Heart right ventricle (tissue), 16 donors: ENCODE results near the gene COL18A1. TPM values are rescaled to one million over a fixed set of nuclear protein-coding genes. Genes with fewer than 3 reads are reported as not detected.

ENCODE experiments used
- ATAC-seq, 8 donors: fragments of 200-7000 bp; cut with Tn5 transposase; one replicate each; pipeline ENCODE4 v1.9.1; 2020; ENCODE audit warnings: mild to moderate bottlenecking in 8 of 8, moderate library complexity in 8 of 8, moderate number of reproducible peaks in 1 of 8
- DNase-seq, 2 donors: peaks; one replicate each; pipeline ENCODE4 v3.0.0-alpha.2; 2020
- H3K27ac ChIP-seq, 10 donors: fragments of 200-600 bp; sonication (generic) in 2 of 10; one replicate each; pipeline versions ENCODE4 v1.5.0 to v1.8.0; 2020 to 2022; ENCODE audit warnings: mild to moderate bottlenecking in 3 of 10
- H3K27me3 ChIP-seq, 7 donors: fragments of 200-600 bp; one replicate each; pipeline ENCODE4 v1.8.0; 2021 to 2022; ENCODE audit warnings: mild to moderate bottlenecking in 2 of 7
- H3K36me3 ChIP-seq, 9 donors: fragments of 200-600 bp; sonication (generic) in 1 of 9; one replicate each; pipeline versions ENCODE4 v1.5.0 to v1.8.0; 2020 to 2022; ENCODE audit warnings: mild to moderate bottlenecking in 2 of 9
- H3K4me1 ChIP-seq, 9 donors: fragments of 200-600 bp; sonication (generic) in 1 of 9; one replicate each; pipeline versions ENCODE4 v1.5.0 to v1.8.0; 2020 to 2022; ENCODE audit warnings: mild to moderate bottlenecking in 4 of 9
- H3K4me3 ChIP-seq, 10 donors: fragments of 200-600 bp; sonication (generic) in 2 of 10; one replicate each; pipeline versions ENCODE4 v1.5.0 to v1.8.0; 2020 to 2022; ENCODE audit warnings: mild to moderate bottlenecking in 7 of 10, moderate library complexity in 2 of 10
- H3K9me3 ChIP-seq, 11 donors: fragments of 200-600 bp in 10 of 11; sonication (generic) in 2 of 11; one replicate each; pipeline versions ENCODE4 v1.5.0 to v1.8.0; 2013 to 2022; ENCODE audit warnings: mild to moderate bottlenecking in 2 of 11, control low read depth in 1 of 11, moderate library complexity in 1 of 11
- CTCF ChIP-seq, 9 donors: fragments of 200-600 bp; sonication (generic) in 2 of 9; IDR thresholded peaks; one replicate each; pipeline versions ENCODE4 v1.5.0 to v1.8.0; 2021 to 2022; ENCODE audit warnings: antibody characterized with exemption in 9 of 9, mild to moderate bottlenecking in 5 of 9, moderate library complexity in 1 of 9
- WGBS, 2 donors: extraction: QIAGEN DNeasy Blood & Tissue Kit; methylation state at CpG; one replicate each; pipeline ENCODE4 v1.1.7; 2013; ENCODE audit warnings: inconsistent platforms in 1 of 2; 5-methylcytosine and 5-hydroxymethylcytosine counted together
- intact Hi-C, 10 donors: fragments of 100-400 bp; cut with DNase I; formaldehyde crosslinking; loops; one replicate each; pipeline versions ENCODE4 v1.11.1 to v1.14.2; 2022
- polyA plus RNA-seq, 2 donors: library from polyadenylated mRNA; stranded (reverse); fragments of 200-250 nt; gene quantifications; one replicate each; pipeline ENCODE4 v1.2.3, GENCODE V29; 2013
- total RNA-seq, 10 donors: library from RNA; stranded (reverse); fragmentation: NEBNext Ultra II Directional in 3 of 10; extraction: Animal tissue kit (Norgen Biotek cat#: 25700) in 3 of 10; gene quantifications; one replicate each; pipeline versions ENCODE4 v1.2.1 to v1.2.4, GENCODE V29; 2021 to 2023
- donor health status: Arrhythmogenic right ventricular cardiomyopathy.
- donor health status: ischemic (EF 13 %, LVEDD 7.1; RV severe dilation, severe dysfunction).
- donor health status: healthy with polysubstance abuse.
- donor health status: DM: no; HTN: yes; CAD: no.
- donor health status: DM: no; HTN: no; CAD: no.
- donor health status: ischemic (EF 25% LVEDD 6.9; RV normal size, moderate dysfunction).
- donor health status: ischemic (EF 25% LVEDD 5.7; RV mildly dilated, moderate dysfunction).
- donor health status: healthy.
- donor health status: DM: yes; HTN: yes; CAD: no.
- donor health status: Ischemic cardiomyopathy.
- donor health status: ischemic (EF 35%, LVEDD 5.7; RV mildly dilated, moderate dysfunction).
- donor health status: nonischemic (EF 11% LVEDD 7.7; RV severe dilation, severe dysfunction).
- donor health status: DM: yes; HTN: yes; CAD: no.
- donor health status: PGD.
- donor health status: ischemic (EF 29% LVEDD 5.4; RV normal size, mild dysfunction).
- donor health status: nonischemic (EF 23%, LVEDD 6.1; RV moderate dilation, normal function).

COL18A1 gene
- total and polyA plus RNA-seq, 12 donors = 33.7 to 87.1 (median 52.6) TPM

- Histone ChIP-seq H3K4me3 (no peak overlapping the region), H3K9me3 (no peaks in the 10 kb centered on the region), H3K36me3 (peaks cover 0 to 52% (median 13%) of the 10 kb centered on the region in 9 donors), H3K27me3 (no peaks in the 10 kb centered on the region), H3K4me1 (no peaks in the 10 kb centered on the region), H3K27ac (no peak overlapping the region)
- ATAC-seq (no peak), DNase-seq (peak in 1 of 2 donors; percentile 9)
- intact Hi-C loops = no loop called here
- no peak for TF ChIP-seq CTCF (IDR thresholded peaks at IDR 0.05)
- 90 to 96% methylated on average over 10 to 12 of the region's 13 CpGs for WGBS, 2 donors
These were observed 102.0 kb downstream of the COL18A1 start for GRCh38 chr21:45506836-45507522.

GRCh38 chr21:45507523-45507875 lies 102.5 kb downstream of the COL18A1 start:
- no peak overlapping the region for H3K27ac ChIP-seq
- H3K27me3 ChIP-seq = no peaks in the 10 kb centered on the region
- no peak for TF ChIP-seq CTCF (IDR thresholded peaks at IDR 0.05)
- 88 to 94% methylated on average over 9 of the region's 9 CpGs for WGBS, 2 donors
- ATAC-seq (no peak), DNase-seq (no peak)
- H3K9me3 ChIP-seq = no peaks in the 10 kb centered on the region
- no peaks in the 10 kb centered on the region for H3K4me1 ChIP-seq
- intact Hi-C loops = no loop called here
- H3K4me3 ChIP-seq = no peak overlapping the region
- H3K36me3 ChIP-seq = peaks cover 0 to 57% (median 13%) of the 10 kb centered on the region in 9 donors

- Histone ChIP-seq H3K27me3 (no peaks in the 10 kb centered on the region), H3K27ac (no peak overlapping the region), H3K9me3 (no peaks in the 10 kb centered on the region), H3K4me1 (no peaks in the 10 kb centered on the region), H3K36me3 (peaks cover 0 to 62% (median 13%) of the 10 kb centered on the region in 9 donors), H3K4me3 (no peak overlapping the region)
- no peak for TF ChIP-seq CTCF (IDR thresholded peaks at IDR 0.05)
- ATAC-seq (no peak), DNase-seq (no peak)
- intact Hi-C loops = no loop called here
- 100% methylated on average over 3 of the region's 3 CpGs for WGBS, 2 donors
These were observed 103.0 kb downstream of the COL18A1 start for GRCh38 chr21:45507888-45508508.

- intact Hi-C loops = no loop called here
- Histone ChIP-seq H3K27me3 (no peaks in the 10 kb centered on the region), H3K4me3 (no peak overlapping the region), H3K27ac (no peak overlapping the region), H3K9me3 (no peaks in the 10 kb centered on the region), H3K4me1 (no peaks in the 10 kb centered on the region), H3K36me3 (peaks cover 0 to 67% (median 13%) of the 10 kb centered on the region in 9 donors)
- TF ChIP-seq CTCF (IDR thresholded peaks at IDR 0.05) = no peak
- DNase-seq (peak in 1 of 2 donors; percentile 11), ATAC-seq (no peak)
- 85% methylated on average over 34 to 42 of the region's 42 CpGs for WGBS, 2 donors
These were observed 103.9 kb downstream of the COL18A1 start for GRCh38 chr21:45508607-45509565.
